Amniotic stem cell (primary cell): ENCODE measurements around the gene CYTIP.

Source experiments
- DNase-seq: peaks from one replicate; lab custom pipeline; 2025; lab: John Stamatoyannopoulos, UW

CYTIP gene

GRCh38 chr2:157463002-157463401, 19.1 kb upstream of the CYTIP start:
- DNase-seq = no peak

GRCh38 chr2:157460897-157461296, 17.0 kb upstream of the CYTIP start:
- no peak for DNase-seq

- no peak for DNase-seq
Observed at GRCh38 chr2:157460384-157460837, 16.5 kb upstream of the CYTIP start.

DNA sequence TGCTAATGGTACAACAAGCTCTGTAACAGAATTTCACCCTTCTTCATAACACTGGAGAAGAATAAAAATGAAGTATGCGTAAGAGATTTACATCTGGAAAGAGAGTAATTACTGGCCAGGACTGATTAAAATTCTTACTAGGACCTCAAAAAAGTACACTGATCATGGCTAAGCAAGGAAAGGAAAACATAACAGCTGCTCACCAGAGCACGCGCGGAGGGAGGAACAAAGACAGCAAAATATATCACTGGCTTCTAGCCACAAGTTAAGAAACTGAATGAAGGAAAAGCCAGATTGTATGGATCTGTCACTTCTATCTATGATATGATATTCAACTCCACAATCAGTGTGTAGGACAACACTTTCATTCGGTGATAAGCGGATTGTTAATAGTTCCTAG, 15.6 kb upstream of the CYTIP start:
- no peak for DNase-seq

- no peak for DNase-seq
Observed at GRCh38 chr2:157447741-157448140, 3.9 kb upstream of the CYTIP start.

DNA sequence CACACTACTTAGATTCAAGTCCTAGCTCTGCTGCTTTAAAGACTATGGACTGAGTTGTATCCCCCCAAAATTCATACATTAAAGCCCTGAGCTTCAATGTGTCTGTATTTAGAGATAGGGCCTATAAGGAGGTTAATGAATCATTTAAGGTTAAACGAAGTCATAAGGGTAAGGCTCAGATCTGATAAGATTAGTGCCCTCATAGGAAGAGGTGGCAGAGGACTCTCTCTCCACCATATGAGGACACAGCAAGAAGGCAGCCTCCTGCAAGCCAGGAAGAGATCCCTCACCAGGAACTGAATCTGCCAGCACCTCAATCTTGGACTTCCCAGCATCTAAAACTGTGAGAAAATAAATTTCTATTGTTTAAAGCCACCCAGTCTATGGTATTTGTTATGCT, 3.1 kb upstream of the CYTIP start:
- no peak for DNase-seq

- DNase-seq = no peak
Observed at GRCh38 chr2:157444641-157445040, 752 bp upstream of the CYTIP start.

GRCh38 chr2:157443090-157443489, 799 bp downstream of the CYTIP start:
- DNase-seq = no peak

DNA sequence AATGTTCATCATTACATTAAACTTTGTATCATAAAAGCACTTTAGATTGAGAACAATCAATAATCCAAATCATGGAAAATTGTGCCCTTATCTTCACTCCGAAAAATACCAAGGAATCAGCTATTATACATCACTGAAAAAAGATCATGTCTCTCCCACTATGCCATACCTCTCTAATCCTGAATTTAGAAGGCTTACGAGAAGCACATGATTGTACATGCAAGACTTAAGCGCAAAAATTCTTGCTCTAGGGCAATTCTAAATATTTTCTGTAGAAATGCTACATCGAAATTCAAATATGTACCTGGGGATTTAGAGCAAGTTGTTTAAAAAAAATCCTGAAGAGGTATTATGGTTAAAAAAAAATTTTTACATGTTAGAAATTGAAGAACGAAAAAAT, 1.3 kb downstream of the CYTIP start:
- DNase-seq = no peak

- DNase-seq = no peak
Observed at GRCh38 chr2:157442191-157442590, 1.7 kb downstream of the CYTIP start.

DNA sequence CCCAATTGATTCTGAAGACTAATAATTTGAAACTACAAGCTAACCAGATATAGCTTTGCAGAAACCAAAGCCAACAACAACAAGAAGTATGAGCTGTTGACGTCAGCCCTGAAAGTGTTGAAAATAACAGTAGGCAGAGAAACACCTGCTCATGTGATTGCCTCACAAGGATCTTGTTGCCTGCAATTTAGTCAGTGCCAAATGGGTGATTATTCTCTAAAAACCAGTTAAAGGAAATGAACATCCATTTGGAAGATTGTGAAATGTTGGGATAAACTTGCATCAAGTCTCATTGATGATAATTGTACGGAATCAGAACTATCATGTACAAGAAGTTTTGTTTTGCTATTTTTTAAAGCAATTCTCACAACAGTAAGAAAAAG, 2.8 kb downstream of the CYTIP start:
- DNase-seq = no peak

- DNase-seq = no peak
Observed at GRCh38 chr2:157440404-157441071, 3.4 kb downstream of the CYTIP start.

DNA sequence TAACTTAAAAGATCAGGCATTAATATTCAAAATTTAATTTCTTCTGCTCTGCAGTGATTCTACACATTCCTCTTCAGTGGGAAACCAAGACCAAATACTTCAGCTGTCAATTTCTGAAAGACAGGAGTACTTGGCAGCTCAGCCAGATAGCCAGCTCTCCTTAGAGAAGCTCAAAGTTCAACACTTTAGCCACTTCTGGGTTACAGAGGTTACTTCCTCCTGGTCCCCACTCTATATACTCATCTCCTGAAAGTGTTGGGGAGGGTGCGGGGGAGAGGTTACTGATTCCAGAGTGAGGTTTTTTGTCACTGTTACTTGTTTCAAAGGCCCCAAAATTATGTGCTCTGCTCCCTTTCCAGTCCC, 4.1 kb downstream of the CYTIP start:
- DNase-seq = no peak

DNA sequence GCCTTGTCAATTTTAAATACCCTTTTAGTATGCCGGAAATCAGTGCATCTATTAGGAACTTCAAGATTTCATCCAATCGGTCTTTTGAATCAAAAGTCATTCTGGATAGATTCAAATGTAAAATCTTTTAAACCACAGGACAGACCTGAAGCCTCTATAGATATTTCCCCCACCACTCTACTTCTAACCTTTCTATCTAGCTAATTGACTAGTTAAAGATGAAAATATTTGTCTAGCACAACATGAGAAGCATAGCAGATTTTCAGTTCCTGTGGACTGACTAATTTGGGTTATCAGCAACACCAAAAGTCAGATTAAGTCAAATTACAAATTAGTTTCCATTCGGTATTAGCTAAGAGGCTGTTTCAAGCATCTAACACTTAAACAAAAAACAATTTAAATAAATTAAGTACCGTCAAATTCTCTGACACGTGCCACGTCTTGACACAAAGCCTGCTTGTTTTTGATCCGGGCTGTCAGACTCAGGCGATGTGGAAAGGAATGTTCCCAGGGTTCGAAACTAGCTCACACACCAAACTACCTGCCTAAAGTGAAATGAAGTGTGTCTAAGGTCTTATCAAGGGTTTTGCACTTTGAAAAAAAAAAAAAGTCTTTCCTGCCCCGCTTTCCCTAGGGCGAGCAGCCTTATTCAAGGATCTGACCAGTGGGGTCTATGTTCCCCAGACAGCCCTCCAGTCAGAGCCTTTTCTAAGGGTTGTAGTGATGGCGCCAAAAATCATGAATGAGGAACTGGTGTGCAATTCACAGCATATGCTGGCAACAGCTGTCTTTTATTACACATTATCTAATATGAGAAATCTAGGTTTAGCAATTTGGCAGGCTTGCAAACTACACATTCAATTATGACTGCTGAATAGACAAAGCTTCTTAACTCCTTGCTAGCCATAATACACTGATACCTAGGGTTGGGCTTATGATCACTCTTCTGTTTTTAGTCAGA, 4.7 kb downstream of the CYTIP start:
- DNase-seq = no peak

- DNase-seq = no peak
Observed at GRCh38 chr2:157433394-157433793, 10.5 kb downstream of the CYTIP start.

- DNase-seq = no peak
Observed at GRCh38 chr2:157432475-157433106, 11.3 kb downstream of the CYTIP start.

GRCh38 chr2:157431176-157431575, 12.7 kb downstream of the CYTIP start:
- no peak for DNase-seq

GRCh38 chr2:157428500-157429175, 15.3 kb downstream of the CYTIP start:
- no peak for DNase-seq

DNA sequence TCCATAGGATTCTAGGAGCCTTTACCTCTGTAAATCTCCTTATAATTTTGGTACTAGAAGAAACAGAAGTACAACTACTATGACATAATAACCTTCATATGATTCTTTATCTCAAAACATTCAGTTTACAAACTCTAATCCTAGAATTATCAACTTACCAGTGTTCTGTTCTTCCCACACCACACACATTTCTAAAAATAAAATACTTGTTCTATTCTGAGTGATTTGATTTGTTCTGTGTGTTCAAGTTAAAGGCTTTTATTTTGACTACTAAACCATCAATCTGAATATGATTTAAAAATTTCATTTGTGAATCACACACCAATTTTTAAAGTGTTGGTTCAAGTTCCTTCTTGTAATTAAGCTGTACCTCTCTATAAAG, 16.0 kb downstream of the CYTIP start:
- DNase-seq = no peak

GRCh38 chr2:157427003-157427921, 16.6 kb downstream of the CYTIP start:
- DNase-seq = no peak

GRCh38 chr2:157426477-157426994, 17.4 kb downstream of the CYTIP start:
- DNase-seq = no peak
